H9 (cell line): ENCODE results near the gene NSL1. TPM values are rescaled to one million over a fixed set of nuclear protein-coding genes. Genes with fewer than 3 reads are reported as not detected.

Source experiments
- DNase-seq: peaks from one replicate; pipeline ENCODE4 v3.0.0-alpha.2; 2017
- H2AFZ ChIP-seq: one replicate; pipeline ENCODE4 v1.6.1; 2013; ENCODE audit warnings: mild to moderate bottlenecking, low read length, control low read depth, moderate library complexity
- H2AK5ac ChIP-seq: 2 replicates; pipeline ENCODE4 v1.6.1; 2013; ENCODE audit warnings: low read length, control low read depth, mixed read lengths; ENCODE audit not compliant: insufficient read length
- H2BK120ac ChIP-seq: one replicate; pipeline ENCODE4 v1.6.1; 2013; ENCODE audit warnings: low read depth, mild to moderate bottlenecking, low read length, control low read depth, inconsistent platforms; ENCODE audit not compliant: poor library complexity, severe bottlenecking
- H2BK12ac ChIP-seq: 2 replicates; pipeline ENCODE4 v1.6.1; 2013; ENCODE audit warnings: low read length, control low read depth, mixed read lengths, low read depth; ENCODE audit not compliant: insufficient read length
- H2BK15ac ChIP-seq: 2 replicates; pipeline ENCODE4 v1.6.1; 2013; ENCODE audit warnings: low read depth, low read length, control low read depth
- H2BK20ac ChIP-seq: one replicate; pipeline ENCODE4 v1.6.1; 2013; ENCODE audit warnings: low read depth, mild to moderate bottlenecking, low read length, control low read depth, inconsistent platforms; ENCODE audit not compliant: poor library complexity, severe bottlenecking
- H2BK5ac ChIP-seq: 2 replicates; pipeline ENCODE4 v1.6.1; 2013; ENCODE audit warnings: low read length, control low read depth, mixed read lengths; ENCODE audit not compliant: insufficient read length
- H3K14ac ChIP-seq: 2 replicates; pipeline ENCODE4 v1.6.1; 2013; ENCODE audit warnings: low read length, control low read depth; ENCODE audit not compliant: insufficient read depth
- H3K18ac ChIP-seq: 2 replicates; pipeline ENCODE4 v1.6.1; 2013; ENCODE audit warnings: low read depth, mild to moderate bottlenecking, mixed read lengths, low read length, control low read depth; ENCODE audit not compliant: insufficient read length
- H3K23ac ChIP-seq: 2 replicates; pipeline ENCODE4 v1.6.1; 2013; ENCODE audit warnings: low read length, control low read depth, mixed read lengths, low read depth; ENCODE audit not compliant: insufficient read length
- H3K23me2 ChIP-seq: 2 replicates; pipeline ENCODE4 v1.6.1; 2013; ENCODE audit warnings: low read depth, mild to moderate bottlenecking, mixed read lengths, low read length, control low read depth; ENCODE audit not compliant: insufficient read length, poor library complexity, severe bottlenecking
- H3K27ac ChIP-seq: 2 replicates; pipeline ENCODE4 v1.5.1; 2013; ENCODE audit warnings: low read length, control low read depth, mixed read lengths, low read depth; ENCODE audit not compliant: insufficient read length
- H3K27me3 ChIP-seq: 2 replicates; pipeline ENCODE4 v1.6.1; 2013; ENCODE audit warnings: low read length, control low read depth, inconsistent platforms; ENCODE audit not compliant: insufficient read depth
- H3K4ac ChIP-seq: 2 replicates; pipeline ENCODE4 v1.6.1; 2013; ENCODE audit warnings: low read depth, mild to moderate bottlenecking, control low read depth, inconsistent platforms, low read length, moderate library complexity
- H3K4me1 ChIP-seq: 2 replicates; pipeline ENCODE4 v1.6.1; 2013; ENCODE audit warnings: low read length, control low read depth, inconsistent platforms; ENCODE audit not compliant: insufficient read depth
- H3K4me2 ChIP-seq: 2 replicates; pipeline ENCODE4 v1.6.1; 2013; ENCODE audit warnings: low read length, control low read depth, mixed read lengths; ENCODE audit not compliant: insufficient read length, insufficient read depth
- H3K56ac ChIP-seq: 2 replicates; pipeline ENCODE4 v1.6.1; 2013; ENCODE audit warnings: low read depth, mild to moderate bottlenecking, mixed read lengths, low read length, control low read depth; ENCODE audit not compliant: insufficient read length
- H3K79me1 ChIP-seq: 2 replicates; pipeline ENCODE4 v1.6.1; 2013; ENCODE audit warnings: low read depth, mild to moderate bottlenecking, moderate library complexity, low read length, control low read depth, inconsistent platforms; ENCODE audit not compliant: insufficient read depth, poor library complexity, severe bottlenecking
- H3K79me2 ChIP-seq: 2 replicates; pipeline ENCODE4 v1.6.1; 2013; ENCODE audit warnings: low read length, control low read depth, inconsistent platforms; ENCODE audit not compliant: insufficient read depth
- H3K9ac ChIP-seq: 2 replicates; pipeline ENCODE4 v1.6.1; 2013; ENCODE audit warnings: low read length, control low read depth, mixed read lengths; ENCODE audit not compliant: insufficient read length; ENCODE audit errors: extremely low read depth
- H3K9me3 ChIP-seq: one replicate; pipeline ENCODE4 v1.6.1; 2013; ENCODE audit warnings: low read depth, low read length, inconsistent platforms; ENCODE audit not compliant: control insufficient read depth
- H3T11ph ChIP-seq: one replicate; pipeline ENCODE4 v1.6.1; 2013; ENCODE audit warnings: mild to moderate bottlenecking, low read length, control low read depth, inconsistent platforms
- H4K20me1 ChIP-seq: one replicate; pipeline ENCODE4 v1.6.1; 2013; ENCODE audit not compliant: control insufficient read depth, insufficient read length, insufficient read depth
- H4K5ac ChIP-seq: 2 replicates; pipeline ENCODE4 v1.6.1; 2013; ENCODE audit warnings: low read depth, mild to moderate bottlenecking, mixed read lengths, low read length, control low read depth; ENCODE audit not compliant: insufficient read length
- H4K8ac ChIP-seq: replicated peaks from 2 replicates; pipeline ENCODE4 v1.6.1; 2013; ENCODE audit warnings: low read length, control low read depth, mixed read lengths, low read depth; ENCODE audit not compliant: insufficient read length
- H4K91ac ChIP-seq: 2 replicates; pipeline ENCODE4 v1.6.1; 2013; ENCODE audit warnings: low read depth, mild to moderate bottlenecking, moderate library complexity, mixed read lengths, low read length, control low read depth; ENCODE audit not compliant: insufficient read length
- H3K27ac Mint-ChIP-seq, 3 experiments: 2 replicates in 2 of 3; 3 replicates in 1 of 3; pipeline ENCODE4 v1.8.0; 2020 to 2021; ENCODE audit warnings: mixed read lengths in 3 of 3, mild to moderate bottlenecking in 1 of 3, moderate library complexity in 1 of 3
- H3K27me3 Mint-ChIP-seq: 2 replicates; pipeline ENCODE4 v1.8.0; 2021; ENCODE audit warnings: low read depth, mild to moderate bottlenecking, moderate library complexity, mixed read lengths
- H3K36me3 Mint-ChIP-seq, 3 experiments: 2 replicates in 2 of 3; 3 replicates in 1 of 3; pipeline ENCODE4 v1.8.0; 2020 to 2021; ENCODE audit warnings: low read depth in 3 of 3, mixed read lengths in 3 of 3; ENCODE audit not compliant: insufficient read depth in 1 of 3
- H3K4me1 Mint-ChIP-seq, 2 experiments: 2 replicates each; pipeline ENCODE4 v1.8.0; 2020; ENCODE audit warnings: mixed read lengths in 2 of 2
- H3K4me3 Mint-ChIP-seq, 2 experiments: 2 replicates in 1 of 2; 3 replicates in 1 of 2; pipeline ENCODE4 v1.8.0; 2020 to 2021; ENCODE audit warnings: mild to moderate bottlenecking in 2 of 2, mixed read lengths in 2 of 2, moderate library complexity in 1 of 2
- H3K9me3 Mint-ChIP-seq, 2 experiments: 2 replicates in 1 of 2; 3 replicates in 1 of 2; pipeline ENCODE4 v1.8.0; 2020; ENCODE audit warnings: mild to moderate bottlenecking in 2 of 2, mixed read lengths in 2 of 2, moderate library complexity in 1 of 2
- CTCF ChIP-seq: fragments of 200-600 bp; sonication (generic); conservative IDR thresholded peaks from 3 replicates; pipeline ENCODE4 v1.8.0; 2021; ENCODE audit warnings: antibody characterized with exemption, mild to moderate bottlenecking
- WGBS: extraction: QIAGEN DNeasy Blood & Tissue Kit; methylation state at CpG from one replicate; pipeline ENCODE4 v1.1.7; 2013; ENCODE audit warnings: missing lambda C conversion rate, low lambda C conversion rate, mixed read lengths; ENCODE audit not compliant: insufficient read length; ENCODE audit errors: extremely low coverage; 5-methylcytosine and 5-hydroxymethylcytosine counted together
- total RNA-seq: library from RNA; stranded (reverse); gene quantifications from 2 replicates; pipeline ENCODE4 v1.2.1, GENCODE V29; 2021

Gene NSL1
- total RNA-seq, 1 experiment from 2014 or later: 49.3 TPM

GRCh38 chr1:212691561-212692071 lies 100.0 kb downstream of the NSL1 start:
- H4K91ac ChIP-seq: no peak overlapping the region
- Mint-ChIP-seq H3K27ac (no peak overlapping the region), H3K4me1 (no peaks in the 10 kb centered on the region), H3K27me3 (peaks cover 34% of the 10 kb centered on the region), H3K36me3 (no peaks in the 10 kb centered on the region), H3K4me3 (no peak overlapping the region), H3K9me3 (no peaks in the 10 kb centered on the region)
- peaks cover 3% of the 10 kb centered on the region; the same call in 1 of the 2 replicates for H3K4me1 ChIP-seq
- H3K79me2 ChIP-seq: no peaks in the 10 kb centered on the region
- no CpG with 5 or more reads among the region's 9 CpGs for WGBS
- no peak overlapping the region for H3T11ph ChIP-seq
- H3K4me2 ChIP-seq: no peak overlapping the region
- no peaks in the 10 kb centered on the region for H3K9me3 ChIP-seq
- no peak overlapping the region for H2BK20ac ChIP-seq
- no peaks in the 10 kb centered on the region for H3K23me2 ChIP-seq
- no peak overlapping the region for H3K23ac ChIP-seq
- no peak overlapping the region for H2BK15ac ChIP-seq
- H3K9ac ChIP-seq: no peak overlapping the region
- no peaks in the 10 kb centered on the region for H3K79me1 ChIP-seq
- no peak overlapping the region for H4K8ac ChIP-seq
- no peak overlapping the region for H2BK120ac ChIP-seq
- no peak overlapping the region for H2BK5ac ChIP-seq
- H2AFZ ChIP-seq: no peak overlapping the region
- no peak overlapping the region for H3K14ac ChIP-seq
- H4K20me1 ChIP-seq: no peaks in the 10 kb centered on the region
- no peak overlapping the region for H4K5ac ChIP-seq
- H3K27me3 ChIP-seq: no peaks in the 10 kb centered on the region
- H3K56ac ChIP-seq: no peak overlapping the region
- H3K27ac ChIP-seq: no peak overlapping the region
- no peak overlapping the region for H2BK12ac ChIP-seq
- H3K18ac ChIP-seq: no peak overlapping the region
- no peak overlapping the region for H3K4ac ChIP-seq
- no peak for TF ChIP-seq CTCF
- DNase-seq: no peak
- H2AK5ac ChIP-seq: no peak overlapping the region
